ENCODE measurements around the gene SMAD7.
"Not testable (repeated sequence)": the region's sequence is repeated elsewhere in the genome, so short reads cannot be mapped to it uniquely, and the experiment has no call there.

Gene SMAD7

DNA sequence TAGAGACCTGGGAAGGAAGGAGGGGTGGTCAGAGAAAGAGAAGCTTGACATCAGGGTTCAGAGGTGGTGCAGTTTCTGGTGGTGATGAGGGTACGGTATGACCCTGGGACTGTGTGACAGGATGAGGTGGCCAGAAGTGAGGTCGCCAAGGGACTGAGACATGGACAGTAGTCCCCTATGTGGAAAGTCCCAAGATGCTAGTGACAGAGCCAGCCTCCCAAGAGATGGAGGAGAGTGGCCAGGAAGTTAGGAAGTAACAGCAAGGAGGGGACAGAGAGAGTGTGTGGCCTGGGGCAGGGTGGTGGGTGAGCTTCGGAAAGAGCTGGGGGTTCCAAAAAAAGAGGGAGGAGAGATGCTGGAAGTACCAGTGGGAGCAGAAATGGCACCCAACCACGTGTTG, 66.0 kb downstream of the SMAD7 start:
- DNase-seq (ENCODE audit: low read depth in 2 of 3, low spot score in 1 of 3): no peak

DNA sequence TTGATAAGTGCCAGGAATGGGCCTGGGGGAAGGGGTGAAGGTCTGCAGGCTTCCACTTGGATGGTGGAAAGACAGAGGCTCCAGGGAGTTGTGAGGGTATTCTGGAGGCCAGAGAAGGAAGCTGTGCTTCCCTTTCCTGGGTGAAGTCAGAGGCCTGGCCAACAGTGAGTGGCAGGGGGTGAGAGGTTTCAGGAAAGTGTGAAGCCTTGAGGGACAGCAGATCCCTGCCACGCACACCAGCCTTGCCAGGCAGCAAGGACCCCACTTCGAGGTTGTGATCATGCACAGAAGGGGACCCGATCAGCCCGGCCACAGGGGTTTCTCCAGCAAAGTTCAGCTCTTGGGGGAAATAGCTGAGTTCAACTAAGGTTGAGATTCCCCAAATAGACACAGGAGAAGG, 66.5 kb downstream of the SMAD7 start:
- no peak for DNase-seq (ENCODE audit: low read depth in 2 of 3, low spot score in 1 of 3)

DNA sequence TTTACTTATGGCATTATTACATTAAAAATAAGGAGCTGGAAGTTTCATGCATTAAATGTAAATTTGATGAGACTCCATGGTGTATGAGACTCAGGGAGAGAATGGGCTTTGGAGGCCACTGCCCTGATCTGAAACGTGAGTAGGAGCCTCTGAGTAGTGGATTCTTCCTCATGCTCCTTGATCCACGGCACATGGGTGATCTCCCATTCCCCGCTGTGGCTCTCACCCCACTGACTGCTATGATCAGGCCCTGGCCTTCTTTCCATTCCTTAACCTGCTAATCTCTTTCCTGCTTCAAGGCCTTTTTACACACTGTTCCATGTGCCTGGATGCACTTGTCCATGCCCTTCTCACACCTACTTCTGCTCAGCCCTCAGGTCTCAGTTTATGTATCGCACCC, 68.4 kb downstream of the SMAD7 start:
- no peak for DNase-seq (ENCODE audit: low read depth in 2 of 3, low spot score in 1 of 3)

GRCh38 chr18:48880931-48881330, 69.8 kb downstream of the SMAD7 start:
- DNase-seq (ENCODE audit: low read depth in 2 of 3, low spot score in 1 of 3): no peak

- DNase-seq (ENCODE audit: low read depth in 2 of 3, low spot score in 1 of 3): no peak
These were observed 71.7 kb downstream of the SMAD7 start for GRCh38 chr18:48879008-48879431.

DNA sequence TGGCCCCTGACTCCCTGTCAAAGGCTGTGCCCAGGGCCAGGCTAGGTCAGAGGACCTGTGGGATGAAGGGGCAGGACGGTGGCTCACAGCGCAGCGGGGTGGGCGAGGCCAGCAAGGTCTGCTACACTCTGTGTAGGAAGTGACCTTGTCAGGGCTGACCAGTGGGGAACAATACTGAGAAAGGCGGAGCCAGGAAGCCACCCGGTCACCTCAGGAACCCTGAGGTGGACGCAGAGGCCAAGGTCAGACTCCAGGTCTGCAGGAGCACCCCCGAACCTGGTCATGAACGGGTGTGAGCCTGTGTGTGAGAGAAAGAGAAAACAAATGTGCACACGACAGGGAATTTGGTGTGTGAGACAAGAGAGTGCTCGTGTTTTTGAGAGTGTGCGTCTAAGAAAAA, 72.3 kb downstream of the SMAD7 start:
- no peak for DNase-seq (ENCODE audit: low read depth in 2 of 3, low spot score in 1 of 3)

DNA sequence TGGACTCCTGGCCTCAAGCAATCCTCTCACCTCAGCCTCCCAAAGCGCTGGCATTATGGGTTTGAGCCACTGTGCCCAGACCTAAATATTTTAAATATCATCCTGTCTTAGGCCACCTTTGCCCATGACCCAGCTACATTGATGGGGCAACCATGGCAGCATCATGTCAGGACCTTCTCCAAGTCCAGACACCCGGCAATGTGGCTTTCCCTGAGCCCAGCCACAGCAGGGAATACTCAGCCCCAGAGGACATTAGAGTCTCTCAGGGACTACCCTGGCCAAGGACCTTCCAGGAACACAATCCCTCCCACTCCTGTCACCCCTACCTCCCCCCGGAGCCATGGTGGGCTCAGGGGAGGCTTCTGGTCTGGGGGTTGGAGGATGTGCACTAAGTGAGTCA, 72.8 kb downstream of the SMAD7 start:
- DNase-seq (ENCODE audit: low read depth in 2 of 3, low spot score in 1 of 3): no peak

GRCh38 chr18:48876590-48876989, 74.2 kb downstream of the SMAD7 start:
- no peak for DNase-seq (ENCODE audit: low read depth in 2 of 3, low spot score in 1 of 3)

- no peak for DNase-seq (ENCODE audit: low read depth in 2 of 3, low spot score in 1 of 3)
These were observed 74.7 kb downstream of the SMAD7 start for GRCh38 chr18:48875942-48876511.

GRCh38 chr18:48875314-48875941, 75.3 kb downstream of the SMAD7 start:
- no peak for DNase-seq (ENCODE audit: low read depth in 2 of 3, low spot score in 1 of 3)

DNA sequence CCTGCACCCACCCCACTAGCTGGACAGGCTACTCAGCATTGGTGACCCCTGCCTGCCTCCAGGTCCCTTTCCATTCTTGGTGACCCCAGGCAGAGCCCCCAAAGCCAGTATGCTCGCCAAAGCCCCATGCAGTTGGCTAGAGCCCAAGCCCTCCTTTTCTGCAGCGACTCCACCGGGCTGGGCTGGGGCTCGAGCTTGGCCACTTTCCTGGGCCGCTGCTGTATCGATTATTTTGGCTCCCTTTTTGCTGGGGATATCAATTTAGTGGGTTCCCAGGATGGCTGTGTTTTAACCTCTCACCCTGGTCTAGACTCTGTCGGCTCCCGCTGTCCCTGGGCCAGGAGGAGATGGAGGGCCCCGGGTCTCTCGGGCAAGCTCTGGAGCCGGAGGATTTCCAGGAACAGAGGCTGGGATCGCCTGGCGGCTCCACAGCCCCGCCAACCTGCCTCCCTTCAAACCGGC, 76.0 kb downstream of the SMAD7 start:
- no peak for DNase-seq (ENCODE audit: low read depth in 2 of 3, low spot score in 1 of 3)

- DNase-seq (ENCODE audit: low read depth in 2 of 3, low spot score in 1 of 3): no peak
These were observed 76.5 kb downstream of the SMAD7 start for GRCh38 chr18:48874233-48874632.

DNA sequence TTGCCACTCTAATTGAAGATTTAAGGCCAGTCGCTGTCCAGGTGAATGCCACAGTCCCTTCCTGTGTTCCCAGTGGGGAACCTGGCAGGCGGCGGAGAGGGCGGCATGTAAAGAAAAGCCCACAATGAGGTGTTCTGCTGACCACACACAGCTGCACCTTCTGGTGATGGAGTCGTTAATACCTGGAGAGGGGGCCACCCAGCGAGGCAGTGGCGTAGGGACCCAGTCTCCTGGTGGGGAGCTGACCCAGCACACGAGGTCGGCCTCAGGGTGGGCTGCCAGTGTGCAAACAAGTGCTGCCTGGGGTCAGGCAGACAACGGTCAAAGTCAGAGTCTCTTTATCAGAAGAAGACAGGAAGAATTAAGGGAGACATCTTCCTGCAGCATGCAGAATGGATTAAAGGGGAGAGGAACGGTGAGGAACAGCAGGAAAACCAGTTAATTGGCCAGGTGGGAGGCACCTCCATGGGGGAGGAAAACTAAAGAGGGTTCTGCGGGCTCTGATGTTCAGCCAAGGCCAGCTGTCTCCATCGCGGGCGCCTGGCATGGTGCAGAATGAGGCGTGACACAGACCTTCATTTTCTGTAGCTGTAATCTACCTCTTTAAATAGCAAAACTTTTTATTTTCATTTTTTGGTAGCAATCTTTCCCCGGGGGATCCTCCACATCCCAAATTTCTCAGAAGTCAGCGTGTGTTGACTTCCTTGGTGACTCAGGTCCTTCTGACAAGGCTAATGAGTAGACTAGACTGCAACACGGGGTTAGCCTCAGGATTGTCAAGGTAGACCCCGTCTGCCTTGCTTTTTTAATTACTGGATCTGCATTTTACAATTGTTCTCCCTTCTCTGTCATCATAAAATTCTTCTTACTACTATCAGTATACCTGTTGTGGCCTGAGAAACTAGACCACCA, 78.3 kb downstream of the SMAD7 start:
- DNase-seq (ENCODE audit: low read depth in 2 of 3, low spot score in 1 of 3): no peak

- no peak for DNase-seq (ENCODE audit: low read depth in 2 of 3, low spot score in 1 of 3)
These were observed 79.2 kb downstream of the SMAD7 start for GRCh38 chr18:48871391-48872166.

- DNase-seq (ENCODE audit: low read depth in 2 of 3, low spot score in 1 of 3): not testable (repeated sequence)
These were observed 79.8 kb downstream of the SMAD7 start for GRCh38 chr18:48870926-48871325.

Data from stimulated activated CD4-positive, alpha-beta T cell treated with anti-CD3 and anti-CD28 coated beads, Interleukin-12 subunit alpha, Interleukin-12 subunit beta, amount 100 ng/mL, for 48 hours (primary cell).